GM12878 (cell line): ENCODE data around the gene KIF21B. TPM values are rescaled to one million over a fixed set of nuclear protein-coding genes. Genes with fewer than 3 reads are reported as not detected.

Experiments used
- ATAC-seq: fragments of 200-7000 bp; cut with Tn5 transposase; 3 replicates; pipeline ENCODE4 v1.9.1; 2020; ENCODE audit warnings: mild to moderate bottlenecking, moderate library complexity
- BruUV-seq: library from RNA; stranded (reverse); fragments of 400-500 nt; replicated peaks from 2 replicates; lab custom pipeline; 2021; lab: Mats Ljungman, UMichigan
- CTCF ChIA-PET: fragments of 300-600 bp; sonication (Branson Sonifier 250); formaldehyde crosslinking; extraction: SDS; loops from one replicate; lab custom pipeline; 2021; ENCODE audit warnings: inconsistent platforms; lab: Yijun Ruan, JAX
- POLR2A ChIA-PET: fragments of 350-600 bp; formaldehyde crosslinking; extraction: SDS; loops from one replicate; lab custom pipeline; 2021; ENCODE audit warnings: inconsistent platforms; lab: Charles Lee
- RAD21 ChIA-PET: fragments of 300-600 bp; sonication (Branson Sonifier 250); formaldehyde crosslinking; loops from one replicate; lab custom pipeline; 2023; ENCODE audit warnings: antibody characterized with exemption; ENCODE audit not compliant: unreplicated experiment; lab: Charles Lee
- SMC1A ChIA-PET: fragments of 300-600 bp; sonication (Branson Sonifier 250); formaldehyde crosslinking; loops from one replicate; lab custom pipeline; 2023; ENCODE audit not compliant: unreplicated experiment, uncharacterized antibody; lab: Charles Lee
- DNase-seq: peaks from one replicate; pipeline ENCODE4 v3.0.0-alpha.2; 2011; ENCODE audit warnings: low read depth, low spot score
- FAIRE-seq: peaks from 3 replicates; lab custom pipeline; 2011; peaks lifted over from hg19 to GRCh38; lab: Jason Lieb, UNC
- H2AFZ ChIP-seq: 2 replicates; pipeline ENCODE4 v1.6.0; 2011; ENCODE audit warnings: low read depth, low read length, control low read depth; ENCODE audit not compliant: control insufficient read depth
- H3K27ac ChIP-seq: 2 replicates; pipeline ENCODE4 v1.5.1; 2011; ENCODE audit warnings: control low read depth; ENCODE audit not compliant: control insufficient read depth, insufficient read depth
- H3K27me3 ChIP-seq, 2 experiments: replicated peaks in 1 of 2; 2 replicates each; pipeline versions ENCODE4 v1.6.0 to v1.6.1; 2011; ENCODE audit warnings: low read length in 1 of 2; ENCODE audit not compliant: control insufficient read depth in 2 of 2, insufficient read depth in 2 of 2
- H3K36me3 ChIP-seq, 2 experiments: 2 replicates each; pipeline ENCODE4 v1.5.1; 2011; ENCODE audit warnings: low read length in 1 of 2; ENCODE audit not compliant: control insufficient read depth in 2 of 2, insufficient read depth in 2 of 2
- H3K4me1 ChIP-seq: 2 replicates; pipeline ENCODE4 v1.6.1; 2011; ENCODE audit warnings: mild to moderate bottlenecking, low read length, moderate library complexity, mixed read lengths; ENCODE audit not compliant: control insufficient read depth, insufficient read depth
- H3K4me2 ChIP-seq: 2 replicates; pipeline ENCODE4 v1.6.0; 2011; ENCODE audit warnings: control low read depth; ENCODE audit not compliant: control insufficient read depth, insufficient read depth
- H3K4me3 ChIP-seq: fragments of 200-600 bp; sonication (generic); 2 replicates; pipeline ENCODE4 v1.5.1; 2016
- H3K79me2 ChIP-seq: 2 replicates; pipeline ENCODE4 v1.6.0; 2011; ENCODE audit warnings: low read length; ENCODE audit not compliant: control insufficient read depth, insufficient read depth
- H3K9ac ChIP-seq: 2 replicates; pipeline ENCODE4 v1.8.0; 2011; ENCODE audit warnings: low read length, control low read depth, mixed read lengths; ENCODE audit not compliant: control insufficient read depth, insufficient read depth
- H3K9me3 ChIP-seq: replicated peaks from 3 replicates; pipeline ENCODE4 v1.5.1; 2011; ENCODE audit warnings: mild to moderate bottlenecking, low read length; ENCODE audit not compliant: control insufficient read depth, insufficient read depth
- H4K20me1 ChIP-seq: 2 replicates; pipeline ENCODE4 v1.6.0; 2011; ENCODE audit not compliant: control insufficient read depth, insufficient read depth
- ASH2L ChIP-seq: fragments of 300-600, 200-600 bp; sonication (generic); IDR thresholded peaks from 2 replicates; pipeline ENCODE4 v1.6.1; 2017; ENCODE audit warnings: low read depth, mild to moderate bottlenecking, borderline replicate concordance
- ATF7 ChIP-seq: fragments of 450-650 bp; IDR thresholded peaks from 2 replicates; pipeline ENCODE4 v1.6.1; 2016; ENCODE audit warnings: low read depth, mild to moderate bottlenecking
- CREB1 ChIP-seq: IDR thresholded peaks from 2 replicates; pipeline ENCODE4 v1.6.1; 2012; ENCODE audit warnings: low read depth, mild to moderate bottlenecking, inconsistent platforms
- FOXK2 ChIP-seq: fragments of 450-650 bp; IDR thresholded peaks from 2 replicates; pipeline ENCODE4 v1.6.1; 2017; ENCODE audit warnings: mild to moderate bottlenecking, moderate library complexity
- HDGF ChIP-seq: fragments of 450-650 bp; IDR thresholded peaks from 2 replicates; pipeline ENCODE4 v1.6.1; 2016; ENCODE audit warnings: antibody characterized with exemption
- IKZF1 ChIP-seq: fragments of 450-650 bp; conservative IDR thresholded peaks from 2 replicates; pipeline ENCODE4 v1.6.1; 2017; ENCODE audit warnings: antibody characterized with exemption, mild to moderate bottlenecking
- IKZF2 ChIP-seq, 2 experiments: fragments of 450-650 bp; IDR thresholded peaks; 2 replicates each; pipeline ENCODE4 v1.6.1; 2017; ENCODE audit warnings: mild to moderate bottlenecking in 2 of 2, moderate library complexity in 2 of 2
- KDM1A ChIP-seq: fragments of 200-600 bp; sonication (generic); IDR thresholded peaks from 2 replicates; pipeline ENCODE4 v1.6.1; 2016; ENCODE audit warnings: borderline replicate concordance
- PML ChIP-seq: IDR thresholded peaks from 2 replicates; pipeline ENCODE4 v1.6.1; 2012; ENCODE audit warnings: low read length, inconsistent platforms
- SPI1 ChIP-seq: IDR thresholded peaks from 2 replicates; pipeline ENCODE4 v1.6.1; 2011; ENCODE audit warnings: low read depth, mild to moderate bottlenecking, low read length, moderate library complexity, borderline replicate concordance; ENCODE audit not compliant: insufficient read depth
- STAT3 ChIP-seq: IDR thresholded peaks from 2 replicates; pipeline ENCODE4 v1.6.1; 2011; ENCODE audit warnings: low read depth, low read length, improper control_type of control experiment
- WGBS: methylation state at CpG from one replicate; pipeline ENCODE4 v1.1.6; 2016; ENCODE audit warnings: low lambda C conversion rate; ENCODE audit not compliant: insufficient replicate concordance, insufficient coverage; ENCODE audit errors: missing lambda C conversion rate; 5-methylcytosine and 5-hydroxymethylcytosine counted together
- in situ Hi-C: fragments of 300-500 bp; cut with MboI; formaldehyde crosslinking; loops from 9 replicates; pipeline ENCODE4 v1.14.3; 2018; ENCODE audit warnings: mixed read lengths
- intact Hi-C: fragments of 100-400 bp; cut with micrococcal nuclease; formaldehyde crosslinking; loops from one replicate; pipeline ENCODE4 v1.14.2; 2022; ENCODE audit not compliant: unreplicated experiment
- polyA plus RNA-seq, 11 experiments: library from polyadenylated mRNA; depleted of rRNA in 4 of 11; unstranded in 6 of 11; stranded (reverse) in 5 of 11; fragments of >200 nt; fragmentation: Nextera tagmentation in 4 of 11; fragmentation: Illumina TruSeq in 1 of 11; extraction: Ambion mirVana in 4 of 11; extraction: Trizol in 1 of 11; gene quantifications; 1 replicate in 1 of 11; 2 replicates in 10 of 11; pipeline versions ENCODE4 v1.2.1 to v1.2.3, GENCODE V29; 2011 to 2016; ENCODE audit warnings: inconsistent platforms in 2 of 11, missing spikeins in 2 of 11, low read depth in 1 of 11
- total RNA-seq, 4 experiments: library from RNA; depleted of rRNA in 3 of 4; stranded (reverse); fragments of >200 nt in 3 of 4; fragmentation: Illumina TruSeq in 1 of 4; extraction: Trizol in 1 of 4; gene quantifications; 2 replicates each; pipeline versions ENCODE4 v1.2.1 to v1.2.3, GENCODE V29; 2013 to 2021
- TF ChIP-seq, protein P1 (sequence below): fragments of 450-650 bp; formaldehyde crosslinking; IDR thresholded peaks from 2 replicates; pipeline ENCODE4 v1.5.0; 2022; ENCODE audit warnings: mild to moderate bottlenecking, missing genetic modification characterization
- TF ChIP-seq, protein P2 (sequence below): fragments of 450-650 bp; IDR thresholded peaks from 2 replicates; pipeline ENCODE4 v1.6.1; 2017; ENCODE audit warnings: mild to moderate bottlenecking, moderate library complexity
- TF ChIP-seq, protein P3 (sequence below): fragments of 450-650 bp; IDR thresholded peaks from 2 replicates; pipeline ENCODE4 v1.6.1; 2017; ENCODE audit warnings: mild to moderate bottlenecking, moderate library complexity

The KIF21B gene
- total and polyA plus RNA-seq, 10 of the 15 experiments (the other 5 are each of a cell fraction or from before 2014, with no cell fraction given): 2.3 to 47.7 (median 12.6) TPM

- no peak overlapping the region for H2AFZ ChIP-seq
- FAIRE-seq (no peak), DNase-seq (no peak), ATAC-seq (no peak)
- no peaks in the 10 kb centered on the region for H3K79me2 ChIP-seq
- H3K4me2 ChIP-seq: no peak overlapping the region
- WGBS: 62% methylated on average over 10 of the region's 10 CpGs
- intact Hi-C loops: no loop called here
- H3K36me3 ChIP-seq: no peaks in the 10 kb centered on the region
- CTCF ChIA-PET: interaction anchor here (1.0 to 1.1 kb wide), 2 partner anchors 83 to 497 kb away, joined by 3 to 4 read pairs; no protein-coding TSS in a partner anchor
- POLR2A ChIA-PET: no interaction called here
- no peaks in the 10 kb centered on the region; the same call in none of the 2 replicates for H3K4me1 ChIP-seq
- TF ChIP-seq HDGF: no peak
- TF ChIP-seq IKZF1: no peak
- TF ChIP-seq STAT3: no peak
- TF ChIP-seq KDM1A: no peak
- TF ChIP-seq, protein P1, sequence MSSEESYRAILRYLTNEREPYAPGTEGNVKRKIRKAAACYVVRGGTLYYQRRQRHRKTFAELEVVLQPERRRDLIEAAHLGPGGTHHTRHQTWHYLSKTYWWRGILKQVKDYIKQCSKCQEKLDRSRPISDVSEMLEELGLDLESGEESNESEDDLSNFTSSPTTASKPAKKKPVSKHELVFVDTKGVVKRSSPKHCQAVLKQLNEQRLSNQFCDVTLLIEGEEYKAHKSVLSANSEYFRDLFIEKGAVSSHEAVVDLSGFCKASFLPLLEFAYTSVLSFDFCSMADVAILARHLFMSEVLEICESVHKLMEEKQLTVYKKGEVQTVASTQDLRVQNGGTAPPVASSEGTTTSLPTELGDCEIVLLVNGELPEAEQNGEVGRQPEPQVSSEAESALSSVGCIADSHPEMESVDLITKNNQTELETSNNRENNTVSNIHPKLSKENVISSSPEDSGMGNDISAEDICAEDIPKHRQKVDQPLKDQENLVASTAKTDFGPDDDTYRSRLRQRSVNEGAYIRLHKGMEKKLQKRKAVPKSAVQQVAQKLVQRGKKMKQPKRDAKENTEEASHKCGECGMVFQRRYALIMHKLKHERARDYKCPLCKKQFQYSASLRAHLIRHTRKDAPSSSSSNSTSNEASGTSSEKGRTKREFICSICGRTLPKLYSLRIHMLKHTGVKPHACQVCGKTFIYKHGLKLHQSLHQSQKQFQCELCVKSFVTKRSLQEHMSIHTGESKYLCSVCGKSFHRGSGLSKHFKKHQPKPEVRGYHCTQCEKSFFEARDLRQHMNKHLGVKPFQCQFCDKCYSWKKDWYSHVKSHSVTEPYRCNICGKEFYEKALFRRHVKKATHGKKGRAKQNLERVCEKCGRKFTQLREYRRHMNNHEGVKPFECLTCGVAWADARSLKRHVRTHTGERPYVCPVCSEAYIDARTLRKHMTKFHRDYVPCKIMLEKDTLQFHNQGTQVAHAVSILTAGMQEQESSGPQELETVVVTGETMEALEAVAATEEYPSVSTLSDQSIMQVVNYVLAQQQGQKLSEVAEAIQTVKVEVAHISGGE (CRISPR knock-in tag): no peak
- TF ChIP-seq FOXK2: no peak
- TF ChIP-seq IKZF2 (IDR thresholded peaks at IDR 0.05): no peak
- no peak for TF ChIP-seq ASH2L
- TF ChIP-seq PML: no peak
- TF ChIP-seq, protein P2, sequence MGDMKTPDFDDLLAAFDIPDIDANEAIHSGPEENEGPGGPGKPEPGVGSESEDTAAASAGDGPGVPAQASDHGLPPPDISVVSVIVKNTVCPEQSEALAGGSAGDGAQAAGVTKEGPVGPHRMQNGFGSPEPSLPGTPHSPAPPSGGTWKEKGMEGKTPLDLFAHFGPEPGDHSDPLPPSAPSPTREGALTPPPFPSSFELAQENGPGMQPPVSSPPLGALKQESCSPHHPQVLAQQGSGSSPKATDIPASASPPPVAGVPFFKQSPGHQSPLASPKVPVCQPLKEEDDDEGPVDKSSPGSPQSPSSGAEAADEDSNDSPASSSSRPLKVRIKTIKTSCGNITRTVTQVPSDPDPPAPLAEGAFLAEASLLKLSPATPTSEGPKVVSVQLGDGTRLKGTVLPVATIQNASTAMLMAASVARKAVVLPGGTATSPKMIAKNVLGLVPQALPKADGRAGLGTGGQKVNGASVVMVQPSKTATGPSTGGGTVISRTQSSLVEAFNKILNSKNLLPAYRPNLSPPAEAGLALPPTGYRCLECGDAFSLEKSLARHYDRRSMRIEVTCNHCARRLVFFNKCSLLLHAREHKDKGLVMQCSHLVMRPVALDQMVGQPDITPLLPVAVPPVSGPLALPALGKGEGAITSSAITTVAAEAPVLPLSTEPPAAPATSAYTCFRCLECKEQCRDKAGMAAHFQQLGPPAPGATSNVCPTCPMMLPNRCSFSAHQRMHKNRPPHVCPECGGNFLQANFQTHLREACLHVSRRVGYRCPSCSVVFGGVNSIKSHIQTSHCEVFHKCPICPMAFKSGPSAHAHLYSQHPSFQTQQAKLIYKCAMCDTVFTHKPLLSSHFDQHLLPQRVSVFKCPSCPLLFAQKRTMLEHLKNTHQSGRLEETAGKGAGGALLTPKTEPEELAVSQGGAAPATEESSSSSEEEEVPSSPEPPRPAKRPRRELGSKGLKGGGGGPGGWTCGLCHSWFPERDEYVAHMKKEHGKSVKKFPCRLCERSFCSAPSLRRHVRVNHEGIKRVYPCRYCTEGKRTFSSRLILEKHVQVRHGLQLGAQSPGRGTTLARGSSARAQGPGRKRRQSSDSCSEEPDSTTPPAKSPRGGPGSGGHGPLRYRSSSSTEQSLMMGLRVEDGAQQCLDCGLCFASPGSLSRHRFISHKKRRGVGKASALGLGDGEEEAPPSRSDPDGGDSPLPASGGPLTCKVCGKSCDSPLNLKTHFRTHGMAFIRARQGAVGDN: no peak
- no peak for TF ChIP-seq CREB1
- TF ChIP-seq SPI1: no peak
- TF ChIP-seq ATF7: no peak
- TF ChIP-seq, protein P3, sequence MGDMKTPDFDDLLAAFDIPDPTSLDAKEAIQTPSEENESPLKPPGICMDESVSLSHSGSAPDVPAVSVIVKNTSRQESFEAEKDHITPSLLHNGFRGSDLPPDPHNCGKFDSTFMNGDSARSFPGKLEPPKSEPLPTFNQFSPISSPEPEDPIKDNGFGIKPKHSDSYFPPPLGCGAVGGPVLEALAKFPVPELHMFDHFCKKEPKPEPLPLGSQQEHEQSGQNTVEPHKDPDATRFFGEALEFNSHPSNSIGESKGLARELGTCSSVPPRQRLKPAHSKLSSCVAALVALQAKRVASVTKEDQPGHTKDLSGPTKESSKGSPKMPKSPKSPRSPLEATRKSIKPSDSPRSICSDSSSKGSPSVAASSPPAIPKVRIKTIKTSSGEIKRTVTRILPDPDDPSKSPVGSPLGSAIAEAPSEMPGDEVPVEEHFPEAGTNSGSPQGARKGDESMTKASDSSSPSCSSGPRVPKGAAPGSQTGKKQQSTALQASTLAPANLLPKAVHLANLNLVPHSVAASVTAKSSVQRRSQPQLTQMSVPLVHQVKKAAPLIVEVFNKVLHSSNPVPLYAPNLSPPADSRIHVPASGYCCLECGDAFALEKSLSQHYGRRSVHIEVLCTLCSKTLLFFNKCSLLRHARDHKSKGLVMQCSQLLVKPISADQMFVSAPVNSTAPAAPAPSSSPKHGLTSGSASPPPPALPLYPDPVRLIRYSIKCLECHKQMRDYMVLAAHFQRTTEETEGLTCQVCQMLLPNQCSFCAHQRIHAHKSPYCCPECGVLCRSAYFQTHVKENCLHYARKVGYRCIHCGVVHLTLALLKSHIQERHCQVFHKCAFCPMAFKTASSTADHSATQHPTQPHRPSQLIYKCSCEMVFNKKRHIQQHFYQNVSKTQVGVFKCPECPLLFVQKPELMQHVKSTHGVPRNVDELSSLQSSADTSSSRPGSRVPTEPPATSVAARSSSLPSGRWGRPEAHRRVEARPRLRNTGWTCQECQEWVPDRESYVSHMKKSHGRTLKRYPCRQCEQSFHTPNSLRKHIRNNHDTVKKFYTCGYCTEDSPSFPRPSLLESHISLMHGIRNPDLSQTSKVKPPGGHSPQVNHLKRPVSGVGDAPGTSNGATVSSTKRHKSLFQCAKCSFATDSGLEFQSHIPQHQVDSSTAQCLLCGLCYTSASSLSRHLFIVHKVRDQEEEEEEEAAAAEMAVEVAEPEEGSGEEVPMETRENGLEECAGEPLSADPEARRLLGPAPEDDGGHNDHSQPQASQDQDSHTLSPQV: no peak
- H3K9ac ChIP-seq: no peak overlapping the region
- H3K4me3 ChIP-seq: no peak overlapping the region
- RAD21 ChIA-PET: no interaction called here
- no TSS peak for BruUV-seq
- SMC1A ChIA-PET: no interaction called here
- no peaks in the 10 kb centered on the region for H3K9me3 ChIP-seq
- H3K27ac ChIP-seq: no peak overlapping the region
- H3K27me3 ChIP-seq: peaks cover 5 to 7% of the 10 kb centered on the region in 2 experiments; a peak in 3 of 4 replicates
- in situ Hi-C loops: no loop called here
- no peaks in the 10 kb centered on the region for H4K20me1 ChIP-seq
These were observed 30.6 kb upstream of the KIF21B start for GRCh38 chr1:201054091-201054543.
